Left lung (tissue), 10 donors: ENCODE results near the gene TMEM108. TPM values are rescaled to one million over a fixed set of nuclear protein-coding genes. Genes with fewer than 3 reads are reported as not detected.

ENCODE experiments used
- ATAC-seq: fragments of 200-7000 bp; cut with Tn5 transposase; one replicate; pipeline ENCODE4 v1.9.1; 2020; ENCODE audit warnings: moderate library complexity
- DNase-seq, 4 donors: peaks; one replicate each; pipeline ENCODE4 v3.0.0-alpha.2; 2013 to 2020
- H3K27ac ChIP-seq, 2 donors: fragments of 200-600 bp; sonication (generic) in 1 of 2; one replicate each; pipeline versions ENCODE4 v1.5.0 to v1.8.0; 2020 to 2021
- H3K27me3 ChIP-seq, 2 donors: fragments of 200-600 bp; sonication (generic) in 1 of 2; one replicate each; pipeline versions ENCODE4 v1.5.0 to v1.8.0; 2020 to 2021
- H3K36me3 ChIP-seq, 2 donors: fragments of 200-600 bp; sonication (generic) in 1 of 2; one replicate each; pipeline versions ENCODE4 v1.5.0 to v1.8.0; 2020 to 2021
- H3K4me1 ChIP-seq, 2 donors: fragments of 200-600 bp; one replicate each; pipeline ENCODE4 v1.8.0; 2021
- H3K4me3 ChIP-seq, 2 donors: fragments of 200-600 bp; sonication (generic) in 1 of 2; one replicate each; pipeline versions ENCODE4 v1.5.0 to v1.8.0; 2020 to 2021; ENCODE audit warnings: mild to moderate bottlenecking in 1 of 2
- H3K9me3 ChIP-seq, 2 donors: fragments of 200-600 bp; sonication (generic) in 1 of 2; one replicate each; pipeline versions ENCODE4 v1.5.0 to v1.8.0; 2020 to 2021
- intact Hi-C, 2 donors: fragments of 100-400 bp; cut with DNase I; formaldehyde crosslinking; loops; one replicate each; pipeline versions ENCODE4 v1.11.2 to v1.14.2; 2022
- polyA plus RNA-seq, 6 donors: library from polyadenylated mRNA; unstranded; fragments of 120-200 nt; gene quantifications; one replicate each; pipeline ENCODE4 v1.2.1, GENCODE V29; 2013; ENCODE audit not compliant: insufficient read length in 6 of 6
- total RNA-seq, 2 donors: library from RNA; stranded (reverse); fragmentation: NEBNext Ultra II Directional; extraction: Animal tissue kit (Norgen Biotek cat#: 25700); gene quantifications; one replicate each; pipeline ENCODE4 v1.2.1, GENCODE V29; 2021
- TF ChIP-seq, protein P1 (sequence below), 2 donors: fragments of 200-600 bp; sonication (generic) in 1 of 2; IDR thresholded peaks; one replicate each; pipeline versions ENCODE4 v1.5.0 to v1.8.0; 2021; ENCODE audit warnings: antibody characterized with exemption in 2 of 2
- donor health status: DM: no; HTN: yes; CAD: no.
- donor health status: DM: no; HTN: no; CAD: no.

TMEM108 gene
- total and polyA plus RNA-seq, 8 donors = 18.5 to 58.8 (median 43.7) TPM

DNA sequence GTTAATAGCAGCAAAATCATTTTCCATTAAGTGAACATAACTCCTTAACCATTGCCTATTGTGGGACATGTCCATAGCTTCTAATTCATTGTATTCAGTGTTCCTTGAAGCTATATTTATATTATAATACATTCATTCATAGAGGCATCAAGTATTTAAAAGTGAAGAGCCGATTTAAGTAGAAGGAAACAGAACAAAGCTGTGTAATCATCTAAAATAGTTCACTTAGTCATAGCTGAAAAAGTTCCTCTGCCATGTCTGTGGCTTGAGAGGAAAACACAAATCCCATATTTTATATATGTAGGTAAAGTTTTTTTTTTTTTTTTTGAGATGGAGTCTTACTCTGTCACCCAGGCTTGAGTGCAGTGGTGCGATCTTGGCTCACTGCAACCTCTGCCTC, 54.5 kb downstream of the TMEM108 start:
- TF ChIP-seq, protein P1, sequence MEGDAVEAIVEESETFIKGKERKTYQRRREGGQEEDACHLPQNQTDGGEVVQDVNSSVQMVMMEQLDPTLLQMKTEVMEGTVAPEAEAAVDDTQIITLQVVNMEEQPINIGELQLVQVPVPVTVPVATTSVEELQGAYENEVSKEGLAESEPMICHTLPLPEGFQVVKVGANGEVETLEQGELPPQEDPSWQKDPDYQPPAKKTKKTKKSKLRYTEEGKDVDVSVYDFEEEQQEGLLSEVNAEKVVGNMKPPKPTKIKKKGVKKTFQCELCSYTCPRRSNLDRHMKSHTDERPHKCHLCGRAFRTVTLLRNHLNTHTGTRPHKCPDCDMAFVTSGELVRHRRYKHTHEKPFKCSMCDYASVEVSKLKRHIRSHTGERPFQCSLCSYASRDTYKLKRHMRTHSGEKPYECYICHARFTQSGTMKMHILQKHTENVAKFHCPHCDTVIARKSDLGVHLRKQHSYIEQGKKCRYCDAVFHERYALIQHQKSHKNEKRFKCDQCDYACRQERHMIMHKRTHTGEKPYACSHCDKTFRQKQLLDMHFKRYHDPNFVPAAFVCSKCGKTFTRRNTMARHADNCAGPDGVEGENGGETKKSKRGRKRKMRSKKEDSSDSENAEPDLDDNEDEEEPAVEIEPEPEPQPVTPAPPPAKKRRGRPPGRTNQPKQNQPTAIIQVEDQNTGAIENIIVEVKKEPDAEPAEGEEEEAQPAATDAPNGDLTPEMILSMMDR (IDR thresholded peaks at IDR 0.05) = no peak
- Histone ChIP-seq H3K4me1 (no peaks in the 10 kb centered on the region), H3K27me3 (no peaks in the 10 kb centered on the region), H3K27ac (no peak overlapping the region), H3K36me3 (no peaks in the 10 kb centered on the region), H3K4me3 (no peak overlapping the region), H3K9me3 (no peaks in the 10 kb centered on the region)
- intact Hi-C loops = no loop called here
- no peak for ATAC-seq
- no peak for DNase-seq

DNA sequence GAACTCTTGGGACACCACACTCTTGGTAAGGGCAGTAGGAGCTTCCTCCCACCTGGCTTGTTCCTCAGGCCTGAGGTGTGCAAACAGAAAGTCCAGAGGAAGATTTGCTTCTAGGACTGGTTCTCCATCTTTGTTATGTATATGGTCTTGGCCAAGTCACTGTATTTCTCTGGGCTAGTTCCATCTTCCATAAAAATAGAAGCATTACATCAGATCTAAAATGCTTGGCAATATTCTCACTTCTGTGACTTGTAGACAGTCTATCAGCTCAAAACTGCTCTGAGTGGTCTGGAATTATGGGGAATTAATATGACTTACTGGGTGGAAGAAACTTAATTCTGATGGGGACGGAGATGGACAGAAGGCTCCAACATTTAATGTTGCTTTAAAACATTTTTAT, 55.2 kb downstream of the TMEM108 start:
- intact Hi-C loops = no loop called here
- Histone ChIP-seq H3K36me3 (no peaks in the 10 kb centered on the region), H3K4me3 (no peak overlapping the region), H3K4me1 (no peaks in the 10 kb centered on the region), H3K27ac (no peak overlapping the region), H3K27me3 (no peaks in the 10 kb centered on the region), H3K9me3 (no peaks in the 10 kb centered on the region)
- DNase-seq = no peak
- TF ChIP-seq, protein P1 (IDR thresholded peaks at IDR 0.05) = no peak
- no peak for ATAC-seq

DNA sequence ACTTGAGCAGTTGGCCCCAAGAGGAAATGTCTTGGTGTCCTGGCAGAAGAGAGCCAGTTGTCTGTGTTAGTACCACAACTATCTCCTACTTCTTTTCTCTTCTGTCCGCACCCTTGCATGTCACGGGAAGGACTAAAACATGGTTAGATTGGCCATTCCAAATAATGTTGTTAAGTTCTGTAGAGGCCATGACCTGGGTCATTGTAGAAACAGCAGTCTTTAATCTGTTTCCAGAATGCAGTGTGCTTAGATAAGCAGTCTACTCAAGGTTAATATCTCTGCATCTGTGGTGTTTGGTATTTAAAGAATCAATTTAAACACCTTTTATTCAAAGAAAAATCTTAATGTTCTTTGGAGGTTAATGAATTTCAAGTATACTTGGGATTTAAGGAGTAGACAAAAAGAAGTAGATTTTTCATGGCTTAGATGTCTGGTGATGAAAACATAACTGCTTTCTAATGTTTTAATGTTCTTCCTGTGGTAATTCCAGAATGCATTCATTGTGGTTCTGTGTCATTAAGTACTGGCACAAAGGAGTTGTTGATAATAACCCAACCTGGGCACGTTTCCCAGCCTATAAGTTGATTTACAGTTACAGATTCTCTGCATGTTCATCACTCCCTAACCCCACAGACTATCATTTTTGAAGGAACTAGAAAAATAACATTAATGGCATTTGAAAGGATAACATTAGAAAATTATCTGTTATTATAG, 58.9 kb downstream of the TMEM108 start:
- Histone ChIP-seq H3K9me3 (peaks cover 0 to 3% of the 10 kb centered on the region in 2 donors), H3K4me3 (no peak overlapping the region), H3K27ac (no peak overlapping the region), H3K36me3 (no peaks in the 10 kb centered on the region), H3K27me3 (no peaks in the 10 kb centered on the region), H3K4me1 (no peaks in the 10 kb centered on the region)
- intact Hi-C loops = no loop called here
- DNase-seq (peak in 1 of 4 donors; percentile 44), ATAC-seq (no peak)
- TF ChIP-seq, protein P1 (IDR thresholded peaks at IDR 0.05) = no peak

DNA sequence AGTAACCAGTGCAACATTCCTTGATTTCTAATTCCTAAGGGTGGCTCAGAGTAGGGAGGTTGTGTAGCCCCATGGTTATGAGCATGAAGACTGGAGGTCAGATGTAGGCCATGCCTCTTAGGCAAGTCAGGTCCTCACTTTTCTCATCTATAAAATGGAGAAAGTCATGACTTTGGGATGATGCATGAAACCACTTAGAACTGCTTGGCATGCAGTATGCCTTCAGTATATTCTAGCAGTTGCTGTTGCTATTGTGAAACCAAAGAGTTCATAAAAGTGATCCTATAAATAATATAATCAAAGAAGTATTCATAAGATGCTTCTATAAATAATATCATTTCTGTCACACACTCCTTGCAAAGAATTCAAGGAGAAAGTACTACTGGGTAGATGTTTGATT, 65.5 kb downstream of the TMEM108 start:
- TF ChIP-seq, protein P1 (IDR thresholded peaks at IDR 0.05) = no peak
- no peaks in the 10 kb centered on the region for H3K4me1 ChIP-seq
- no peaks in the 10 kb centered on the region for H3K27me3 ChIP-seq

DNA sequence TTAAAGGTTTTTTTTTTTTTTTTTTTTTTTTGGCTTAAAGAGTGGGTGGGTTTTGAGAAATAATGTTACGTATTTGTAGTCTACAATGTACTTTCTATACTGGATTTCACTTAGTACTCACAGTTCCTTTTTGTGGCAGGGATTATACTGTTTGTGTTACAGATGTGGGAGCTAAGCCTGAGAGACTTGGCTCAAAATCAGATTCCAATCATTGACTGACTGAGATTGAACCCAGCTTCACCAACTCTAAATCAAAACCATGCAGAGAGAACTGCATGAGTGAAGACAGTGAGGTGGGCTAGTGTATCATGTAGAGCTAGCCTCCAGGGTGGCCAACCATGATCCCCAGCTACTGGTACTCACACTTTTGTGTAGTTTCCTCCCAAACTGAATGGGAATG, 68.0 kb downstream of the TMEM108 start:
- Histone ChIP-seq H3K4me3 (no peak overlapping the region), H3K36me3 (no peaks in the 10 kb centered on the region), H3K4me1 (no peaks in the 10 kb centered on the region), H3K9me3 (no peaks in the 10 kb centered on the region), H3K27ac (peak overlapping the region in 1 of 2 donors; percentile 24), H3K27me3 (no peaks in the 10 kb centered on the region)
- ATAC-seq (no peak), DNase-seq (peak in 2 of 4 donors; percentile 86 to 88)
- intact Hi-C loops = no loop called here
- TF ChIP-seq, protein P1 (IDR thresholded peaks at IDR 0.05) = no peak

More for the DNA sequence above, 65.5 kb downstream of the TMEM108 start:
- no peak overlapping the region for H3K27ac ChIP-seq
- DNase-seq (no peak), ATAC-seq (no peak)
- H3K4me3 ChIP-seq = no peak overlapping the region
- intact Hi-C loops = no loop called here
- H3K9me3 ChIP-seq = peaks cover 0 to 3% of the 10 kb centered on the region in 2 donors
- H3K36me3 ChIP-seq = no peaks in the 10 kb centered on the region
